NB4 (cell line): ENCODE data around the gene CTDSP2.

Experiments
- CTCF ChIP-seq: IDR thresholded peaks from one replicate; pipeline ENCODE4 v1.5.1; 2012; ENCODE audit warnings: low read depth, low read length
- POLR2A ChIP-seq: IDR thresholded peaks from 2 replicates; pipeline ENCODE4 v1.6.1; 2011; ENCODE audit warnings: mild to moderate bottlenecking; ENCODE audit not compliant: insufficient read length; ENCODE audit errors: extremely low read depth

GRCh38 chr12:57853864-57854556 lies 7.5 kb upstream of the CTDSP2 start:
- TF ChIP-seq CTCF (no peak), POLR2A (no peak)
